Karpas-422 (cell line): Measurements from ENCODE around the gene AK8. TPM values are rescaled to one million over a fixed set of nuclear protein-coding genes. Genes with fewer than 3 reads are reported as not detected.

ENCODE experiments used
- DNase-seq: peaks from one replicate; pipeline ENCODE4 v3.0.0-alpha.2; 2015
- H2AFZ ChIP-seq: fragments of 200-600 bp; sonication (generic); 2 replicates; pipeline ENCODE4 v1.6.1; 2014; ENCODE audit warnings: antibody characterized with exemption, low read length, mixed read lengths
- H3K27ac ChIP-seq: fragments of 200-600 bp; sonication (generic); 2 replicates; pipeline ENCODE4 v1.5.1; 2014; ENCODE audit warnings: mild to moderate bottlenecking, low read length, moderate library complexity
- H3K27me3 ChIP-seq: fragments of 200-600 bp; sonication (generic); 2 replicates; pipeline ENCODE4 v1.6.1; 2014; ENCODE audit warnings: low read length, mixed read lengths
- H3K36me3 ChIP-seq: fragments of 200-600 bp; sonication (generic); 2 replicates; pipeline ENCODE4 v1.6.1; 2014; ENCODE audit warnings: low read length, mixed read lengths; ENCODE audit not compliant: insufficient read depth
- H3K4me1 ChIP-seq: fragments of 200-600 bp; sonication (generic); 2 replicates; pipeline ENCODE4 v1.6.1; 2014; ENCODE audit warnings: mild to moderate bottlenecking, low read length, mixed read lengths
- H3K4me2 ChIP-seq: fragments of 200-600 bp; sonication (generic); 2 replicates; pipeline ENCODE4 v1.6.1; 2014; ENCODE audit warnings: low read length, low read depth, mild to moderate bottlenecking; ENCODE audit not compliant: poor library complexity, severe bottlenecking
- H3K4me3 ChIP-seq: fragments of 200-600 bp; sonication (generic); 2 replicates; pipeline ENCODE4 v1.5.1; 2014; ENCODE audit warnings: mild to moderate bottlenecking, antibody characterized with exemption, low read length, mixed read lengths
- H3K79me2 ChIP-seq: fragments of 200-600 bp; sonication (generic); 2 replicates; pipeline ENCODE4 v1.6.1; 2014; ENCODE audit warnings: mild to moderate bottlenecking, low read length, mixed read lengths
- H3K9ac ChIP-seq: fragments of 200-600 bp; sonication (generic); 2 replicates; pipeline ENCODE4 v1.6.0; 2014; ENCODE audit warnings: low read length
- H3K9me2 ChIP-seq: fragments of 200-600 bp; sonication (generic), shearing (Covaris generic); replicated peaks from 2 replicates; pipeline ENCODE4 v1.6.0; 2014; ENCODE audit warnings: mild to moderate bottlenecking, low read length, moderate library complexity; ENCODE audit not compliant: insufficient read depth
- H3K9me3 ChIP-seq: fragments of 300-700, 200-600 bp; sonication (generic); 2 replicates; pipeline ENCODE4 v1.6.1; 2014; ENCODE audit warnings: low read length, mixed read lengths
- H4K20me1 ChIP-seq: fragments of 200-600 bp; sonication (generic); 2 replicates; pipeline ENCODE4 v1.6.1; 2014; ENCODE audit warnings: mild to moderate bottlenecking, antibody characterized with exemption, low read length, low read depth; ENCODE audit not compliant: insufficient read depth
- total RNA-seq: library from RNA; depleted of rRNA; stranded (reverse); fragments of >200 nt; shearing (Covaris generic); gene quantifications from 2 replicates; pipeline ENCODE4 v1.2.3, GENCODE V29; 2014; ENCODE audit warnings: low replicate concordance

AK8 gene
- total RNA-seq, 1 experiment from 2014 or later, result not detected

DNA sequence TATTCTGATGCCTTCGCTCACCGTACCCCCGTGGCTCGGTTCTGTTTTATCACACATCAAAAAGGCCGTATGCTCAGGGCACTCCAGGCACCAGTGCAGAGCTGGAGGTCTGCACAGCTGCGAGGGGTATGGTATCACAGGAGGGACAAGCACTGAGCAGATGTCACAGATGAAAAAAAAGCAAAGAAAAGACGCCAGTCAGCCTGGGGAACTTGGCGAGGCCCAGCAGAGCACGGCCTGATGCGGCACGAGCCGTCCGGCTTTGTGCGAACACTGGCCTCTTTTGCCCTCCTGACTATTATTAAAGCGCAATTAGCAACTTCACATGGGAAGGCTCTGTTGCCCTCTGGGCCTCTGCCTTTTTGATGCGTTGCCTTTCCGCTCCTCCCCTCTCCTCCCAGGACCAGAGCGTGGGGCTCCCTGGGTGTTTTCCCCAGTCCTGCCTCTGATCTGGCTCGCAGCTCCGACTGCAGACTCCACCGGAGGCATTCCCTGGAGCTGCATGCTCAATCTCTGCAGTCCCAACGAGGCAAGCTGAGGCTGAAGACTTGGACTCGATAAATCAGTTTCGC lies 44.4 kb downstream of the AK8 start:
- no peak overlapping the region for H3K4me3 ChIP-seq
- DNase-seq, result no peak
- no peaks in the 10 kb centered on the region for H3K36me3 ChIP-seq
- no peaks in the 10 kb centered on the region for H3K9me2 ChIP-seq
- no peak overlapping the region for H3K9ac ChIP-seq
- no peaks in the 10 kb centered on the region for H3K9me3 ChIP-seq
- H3K4me1 ChIP-seq, result no peaks in the 10 kb centered on the region
- no peak overlapping the region for H3K4me2 ChIP-seq
- H3K79me2 ChIP-seq, result no peaks in the 10 kb centered on the region
- H2AFZ ChIP-seq, result no peak overlapping the region
- no peaks in the 10 kb centered on the region for H4K20me1 ChIP-seq
- no peaks in the 10 kb centered on the region for H3K27me3 ChIP-seq
- H3K27ac ChIP-seq, result no peak overlapping the region

DNA sequence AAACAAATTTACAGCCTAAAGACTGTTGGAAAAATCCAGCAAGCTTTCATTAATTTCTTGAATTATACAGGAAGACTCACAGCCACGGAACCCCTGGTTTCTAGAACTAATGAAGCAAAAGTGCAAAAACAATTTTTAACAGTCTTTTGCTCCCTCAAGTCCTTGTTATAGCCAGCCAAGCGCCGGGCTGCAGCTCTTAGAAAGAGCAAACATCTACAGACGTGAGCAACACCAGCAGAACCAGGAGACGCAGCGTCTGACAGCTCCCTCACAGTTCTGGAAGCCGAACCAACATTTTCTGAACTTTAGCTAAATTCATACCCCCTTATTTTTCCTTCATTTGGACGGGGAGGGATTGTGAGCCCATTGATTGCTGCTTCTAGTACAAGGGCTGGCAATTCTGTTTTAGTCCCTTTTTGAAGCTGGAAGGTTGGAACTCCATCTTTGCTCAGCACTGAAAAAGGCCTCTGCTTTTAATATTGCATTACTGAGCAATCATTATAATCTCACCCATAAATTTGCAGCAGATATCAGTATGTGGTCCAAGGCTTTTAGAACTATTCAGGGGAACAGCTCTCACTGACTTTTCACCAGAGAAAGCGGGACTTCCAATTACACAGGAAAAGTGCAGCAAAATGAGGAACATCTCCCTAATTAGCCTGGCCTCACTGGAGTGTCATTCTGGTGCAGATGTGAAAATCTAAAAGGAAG lies 45.8 kb downstream of the AK8 start:
- no peak overlapping the region for H2AFZ ChIP-seq
- H3K9ac ChIP-seq, result no peak overlapping the region
- H4K20me1 ChIP-seq, result no peaks in the 10 kb centered on the region
- no peaks in the 10 kb centered on the region for H3K36me3 ChIP-seq
- no peak overlapping the region for H3K4me3 ChIP-seq
- no peak overlapping the region for H3K27ac ChIP-seq
- H3K79me2 ChIP-seq, result no peaks in the 10 kb centered on the region
- H3K9me2 ChIP-seq, result no peaks in the 10 kb centered on the region
- no peaks in the 10 kb centered on the region for H3K27me3 ChIP-seq
- H3K4me1 ChIP-seq, result no peaks in the 10 kb centered on the region
- no peaks in the 10 kb centered on the region for H3K9me3 ChIP-seq
- DNase-seq, result no peak
- H3K4me2 ChIP-seq, result no peak overlapping the region

DNA sequence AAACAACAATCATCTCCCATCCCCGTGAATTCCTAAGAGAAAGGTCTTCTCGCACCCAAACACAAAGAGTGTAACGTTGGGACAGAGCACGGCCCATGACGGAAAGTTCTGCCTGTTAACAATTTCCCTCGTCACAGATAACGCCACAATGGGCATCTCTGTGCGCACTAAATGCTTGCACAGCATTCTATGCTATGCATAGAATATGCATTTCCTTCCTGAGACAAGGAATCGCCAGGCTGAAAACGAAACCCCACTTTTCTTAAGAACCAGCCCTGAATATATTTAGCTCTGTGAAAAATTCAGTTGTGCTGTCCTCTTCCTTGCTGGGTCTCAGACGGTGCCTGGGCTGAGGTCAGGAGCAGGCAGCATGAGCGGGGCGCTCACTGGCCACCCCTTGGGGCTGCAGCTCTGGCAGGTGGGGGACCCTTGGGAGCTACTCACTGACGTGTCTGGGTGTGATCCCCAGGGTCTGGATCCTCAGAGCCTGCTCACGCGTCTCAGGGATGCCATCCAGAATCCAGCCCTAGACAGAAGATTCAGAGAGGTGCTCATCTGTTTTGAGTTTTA lies 49.8 kb downstream of the AK8 start:
- Histone ChIP-seq H3K4me2 (no peak overlapping the region), H4K20me1 (no peaks in the 10 kb centered on the region), H3K4me3 (no peak overlapping the region), H3K27me3 (no peaks in the 10 kb centered on the region), H3K27ac (no peak overlapping the region), H3K4me1 (no peaks in the 10 kb centered on the region), H3K9ac (no peak overlapping the region), H3K9me2 (no peaks in the 10 kb centered on the region), H3K36me3 (no peaks in the 10 kb centered on the region), H3K79me2 (no peaks in the 10 kb centered on the region), H2AFZ (no peak overlapping the region), H3K9me3 (no peaks in the 10 kb centered on the region)
- DNase-seq, result no peak

DNA sequence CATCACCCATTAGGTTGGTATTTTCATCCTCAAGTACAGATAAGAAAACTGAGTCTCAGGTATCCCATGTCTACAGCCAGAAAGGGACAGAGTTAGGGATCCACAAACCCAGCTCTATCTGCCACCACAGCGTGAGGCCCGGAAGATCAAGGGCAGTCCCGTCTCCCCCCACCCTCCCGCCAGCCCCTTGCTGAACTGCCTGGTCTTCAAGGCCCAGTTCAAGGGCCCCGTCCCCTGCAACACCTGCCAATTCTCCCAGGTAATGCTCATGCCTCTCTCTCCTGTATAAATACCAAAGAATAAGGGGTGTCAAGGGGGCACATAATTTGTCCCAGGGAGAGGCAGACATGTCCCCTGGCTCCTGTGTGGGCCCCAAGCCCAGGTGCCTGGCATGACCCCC lies 50.7 kb downstream of the AK8 start:
- no peak overlapping the region for H3K4me3 ChIP-seq
- H3K27me3 ChIP-seq, result no peaks in the 10 kb centered on the region
- H3K27ac ChIP-seq, result no peak overlapping the region
- no peaks in the 10 kb centered on the region for H3K9me3 ChIP-seq
- no peak overlapping the region for H3K4me2 ChIP-seq
- no peaks in the 10 kb centered on the region for H3K4me1 ChIP-seq
- no peak overlapping the region for H3K9ac ChIP-seq
- H3K36me3 ChIP-seq, result no peaks in the 10 kb centered on the region
- DNase-seq, result no peak
- H3K79me2 ChIP-seq, result no peaks in the 10 kb centered on the region
- no peak overlapping the region for H2AFZ ChIP-seq
- H3K9me2 ChIP-seq, result no peaks in the 10 kb centered on the region
- H4K20me1 ChIP-seq, result no peaks in the 10 kb centered on the region

DNA sequence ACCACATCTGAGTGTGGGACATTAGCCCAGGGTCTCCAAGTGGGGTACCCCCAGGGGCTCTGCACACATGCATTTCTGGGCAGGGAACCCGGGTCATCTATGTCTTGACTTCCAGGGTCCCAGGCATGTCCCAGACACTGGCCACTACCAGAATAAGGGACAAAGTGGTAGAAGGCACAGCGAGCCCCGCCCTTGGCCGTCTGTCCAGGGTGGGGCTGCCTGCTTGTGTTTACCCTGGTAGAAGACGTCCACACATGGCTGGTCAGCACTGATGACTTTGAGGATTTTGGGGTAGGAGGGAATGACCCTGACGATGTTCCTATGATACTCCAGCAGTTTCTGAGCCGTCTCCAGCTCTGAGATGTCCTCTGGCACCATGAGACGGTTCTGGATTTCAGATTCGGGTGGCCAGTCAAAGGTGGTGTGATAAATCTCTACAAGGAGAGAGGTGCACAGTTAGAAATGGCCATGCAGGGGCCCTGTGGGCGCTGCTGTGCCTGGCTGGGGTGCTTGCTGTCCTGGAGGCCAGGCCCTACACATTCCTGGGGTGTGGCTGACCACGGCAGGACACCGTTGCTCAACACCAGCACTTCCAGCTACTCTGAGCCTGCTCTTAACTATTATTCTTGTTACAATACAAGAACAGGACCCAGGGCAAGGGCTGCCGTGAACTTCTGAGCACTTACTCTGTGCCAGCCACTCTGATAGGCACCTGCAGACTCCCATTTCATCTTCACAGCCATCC lies 51.3 kb downstream of the AK8 start:
- H3K27me3 ChIP-seq, result no peaks in the 10 kb centered on the region
- no peaks in the 10 kb centered on the region for H3K9me3 ChIP-seq
- no peak overlapping the region for H3K27ac ChIP-seq
- H2AFZ ChIP-seq, result no peak overlapping the region
- no peaks in the 10 kb centered on the region for H3K79me2 ChIP-seq
- H3K4me2 ChIP-seq, result no peak overlapping the region
- no peak overlapping the region for H3K9ac ChIP-seq
- no peaks in the 10 kb centered on the region for H4K20me1 ChIP-seq
- no peak for DNase-seq
- no peak overlapping the region for H3K4me3 ChIP-seq
- H3K4me1 ChIP-seq, result no peaks in the 10 kb centered on the region
- no peaks in the 10 kb centered on the region for H3K9me2 ChIP-seq
- H3K36me3 ChIP-seq, result no peaks in the 10 kb centered on the region

DNA sequence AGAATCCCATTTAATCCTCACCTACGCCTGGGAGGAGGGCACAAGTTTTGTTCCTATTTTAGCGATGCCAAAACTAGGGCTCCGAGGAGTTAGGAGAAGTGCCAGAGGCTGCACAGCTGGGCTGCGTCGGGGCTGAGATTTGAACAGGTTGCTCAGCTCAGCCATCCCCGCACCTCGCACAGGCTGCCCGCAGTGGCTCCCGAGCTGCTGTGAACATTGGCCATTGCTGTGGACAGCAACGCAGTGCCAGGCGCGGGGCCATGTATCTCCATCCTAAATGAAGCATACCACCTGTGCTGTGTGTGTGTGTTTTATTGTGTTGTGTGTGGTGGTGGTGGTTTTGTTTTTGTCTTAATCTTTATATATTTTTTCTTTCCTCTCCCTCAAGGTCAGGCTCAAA lies 52.0 kb downstream of the AK8 start:
- Histone ChIP-seq H3K4me3 (no peak overlapping the region), H4K20me1 (no peaks in the 10 kb centered on the region), H3K9ac (no peak overlapping the region), H3K36me3 (no peaks in the 10 kb centered on the region), H3K27ac (no peak overlapping the region), H3K9me2 (no peaks in the 10 kb centered on the region), H3K9me3 (no peaks in the 10 kb centered on the region), H2AFZ (no peak overlapping the region), H3K4me2 (no peak overlapping the region), H3K79me2 (no peaks in the 10 kb centered on the region), H3K27me3 (no peaks in the 10 kb centered on the region), H3K4me1 (no peaks in the 10 kb centered on the region)
- DNase-seq, result no peak

DNA sequence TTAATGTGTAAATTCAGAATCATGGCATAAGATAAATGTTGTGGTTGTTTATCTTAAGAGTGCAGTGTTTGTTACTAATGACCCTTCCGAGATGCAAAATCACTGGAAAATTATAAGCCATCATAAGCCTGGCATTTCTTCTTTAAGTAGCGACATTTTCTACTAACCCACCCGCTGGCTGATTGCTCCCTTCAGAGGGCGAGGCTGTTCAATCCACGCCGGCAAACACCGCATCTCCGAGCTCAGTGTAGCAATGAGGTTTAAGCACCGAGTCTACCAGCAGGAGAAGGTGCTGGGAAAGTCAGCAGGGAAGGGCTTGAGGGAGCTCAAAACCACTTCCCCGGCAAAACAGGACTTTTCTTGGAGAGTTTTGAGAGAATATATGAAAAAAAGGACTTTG lies 52.7 kb downstream of the AK8 start:
- Histone ChIP-seq H3K4me3 (no peak overlapping the region), H3K9me2 (no peaks in the 10 kb centered on the region), H4K20me1 (no peaks in the 10 kb centered on the region), H3K4me1 (no peaks in the 10 kb centered on the region), H2AFZ (no peak overlapping the region), H3K9me3 (no peaks in the 10 kb centered on the region), H3K27ac (no peak overlapping the region), H3K36me3 (no peaks in the 10 kb centered on the region), H3K79me2 (no peaks in the 10 kb centered on the region), H3K4me2 (no peak overlapping the region), H3K27me3 (no peaks in the 10 kb centered on the region), H3K9ac (no peak overlapping the region)
- no peak for DNase-seq

DNA sequence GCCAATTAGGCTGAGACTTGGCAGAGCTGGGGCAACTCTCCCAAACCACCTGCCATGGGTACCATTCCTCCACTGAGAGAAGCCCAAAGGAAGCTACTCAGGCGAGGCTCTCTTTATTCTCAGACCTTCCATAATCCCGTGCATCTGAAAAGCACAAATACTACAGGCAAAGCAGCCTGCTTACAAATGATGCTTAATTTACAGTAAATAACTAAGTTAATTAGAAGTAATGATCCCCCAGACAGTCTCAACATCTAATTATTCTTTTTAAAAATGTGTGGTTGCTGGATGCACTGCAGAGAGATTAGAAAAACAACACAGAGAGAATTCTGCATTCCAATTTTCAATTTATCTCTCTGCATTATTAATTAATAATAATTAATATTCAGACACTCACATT lies 53.1 kb downstream of the AK8 start:
- Histone ChIP-seq H3K4me2 (no peak overlapping the region), H3K9me3 (no peaks in the 10 kb centered on the region), H3K27me3 (no peaks in the 10 kb centered on the region)

More for the DNA sequence above, 53.1 kb downstream of the AK8 start:
- Histone ChIP-seq H2AFZ (no peak overlapping the region), H3K36me3 (no peaks in the 10 kb centered on the region), H3K4me1 (no peaks in the 10 kb centered on the region), H3K9ac (no peak overlapping the region), H3K9me2 (no peaks in the 10 kb centered on the region), H3K27ac (no peak overlapping the region), H4K20me1 (no peaks in the 10 kb centered on the region), H3K4me3 (no peak overlapping the region), H3K79me2 (no peaks in the 10 kb centered on the region)
- no peak for DNase-seq
